NOMO-1 treated with DMSO at 0.1 percent for 48 hours (cell line): ENCODE measurements around the gene LRRFIP2.
"Not testable (repeated sequence)": the region's sequence is repeated elsewhere in the genome, so short reads cannot be mapped to it uniquely, and the experiment has no call there.

Experiments
- DNase-seq: peaks from one replicate; lab custom pipeline; 2025; ENCODE audit not compliant: unreplicated experiment; lab: John Stamatoyannopoulos, UW

Gene LRRFIP2, protein sequence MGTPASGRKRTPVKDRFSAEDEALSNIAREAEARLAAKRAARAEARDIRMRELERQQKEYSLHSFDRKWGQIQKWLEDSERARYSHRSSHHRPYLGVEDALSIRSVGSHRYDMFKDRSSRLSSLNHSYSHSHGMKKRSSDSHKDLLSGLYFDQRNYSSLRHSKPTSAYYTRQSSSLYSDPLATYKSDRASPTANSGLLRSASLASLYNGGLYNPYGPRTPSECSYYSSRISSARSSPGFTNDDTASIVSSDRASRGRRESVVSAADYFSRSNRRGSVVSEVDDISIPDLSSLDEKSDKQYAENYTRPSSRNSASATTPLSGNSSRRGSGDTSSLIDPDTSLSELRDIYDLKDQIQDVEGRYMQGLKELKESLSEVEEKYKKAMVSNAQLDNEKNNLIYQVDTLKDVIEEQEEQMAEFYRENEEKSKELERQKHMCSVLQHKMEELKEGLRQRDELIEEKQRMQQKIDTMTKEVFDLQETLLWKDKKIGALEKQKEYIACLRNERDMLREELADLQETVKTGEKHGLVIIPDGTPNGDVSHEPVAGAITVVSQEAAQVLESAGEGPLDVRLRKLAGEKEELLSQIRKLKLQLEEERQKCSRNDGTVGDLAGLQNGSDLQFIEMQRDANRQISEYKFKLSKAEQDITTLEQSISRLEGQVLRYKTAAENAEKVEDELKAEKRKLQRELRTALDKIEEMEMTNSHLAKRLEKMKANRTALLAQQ

DNA sequence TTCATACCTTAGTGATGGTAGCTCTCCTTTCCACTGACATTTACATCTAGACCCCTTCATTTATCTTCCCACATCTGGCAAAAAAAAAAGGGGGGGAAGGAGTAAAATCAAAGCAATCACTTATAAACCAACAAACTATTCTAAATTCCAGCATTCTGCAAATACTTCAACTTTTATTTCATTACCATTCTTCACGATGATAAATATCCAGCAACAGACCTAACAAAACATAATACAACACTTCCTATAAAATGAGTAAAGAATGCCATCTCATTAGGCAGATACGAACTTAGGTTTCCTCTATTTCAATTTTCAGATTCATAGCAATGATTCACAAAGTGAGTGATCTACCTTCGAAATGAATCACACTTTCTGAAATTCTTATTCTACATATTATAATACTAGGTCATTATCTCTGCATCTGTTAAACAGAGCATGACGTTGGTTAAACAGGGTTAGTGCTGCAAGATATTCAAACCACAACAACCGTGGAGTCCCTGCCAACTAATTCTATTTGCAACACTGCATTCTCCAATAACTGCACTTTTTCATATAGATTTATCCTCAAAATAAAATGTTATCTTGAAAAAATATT, at the start of gene LRRFIP2:
LRRFIP2 (minus strand) TSS at position 51 of the 595 bp plus-strand sequence. CDS start 25,599 bp downstream, outside the sequence.
- DNase-seq = peak; percentile 9

- no peak for DNase-seq
Measured at GRCh38 chr3:37223576-37223975, 49.2 kb upstream of the LRRFIP2 start.

GRCh38 chr3:37223141-37223558, 48.8 kb upstream of the LRRFIP2 start:
- DNase-seq = no peak

DNA sequence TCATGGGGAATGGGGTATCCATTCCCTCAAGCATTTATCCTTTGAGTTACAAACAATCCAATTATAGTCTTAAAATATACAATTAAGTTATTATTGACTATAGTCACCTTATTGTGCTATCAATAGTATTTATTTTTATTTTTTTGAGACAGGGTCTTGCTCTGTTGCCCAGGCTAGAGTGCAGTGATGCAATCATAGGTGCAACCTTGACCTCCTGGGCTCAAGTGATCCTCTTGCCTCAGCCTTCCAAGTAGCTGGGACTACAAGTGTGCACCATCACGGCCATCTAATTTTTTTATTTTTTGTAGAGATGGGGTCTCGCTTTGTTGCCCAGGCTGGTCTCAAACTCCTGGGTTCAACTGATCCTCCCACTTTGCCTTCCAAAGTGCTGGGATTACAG, 48.2 kb upstream of the LRRFIP2 start:
- DNase-seq = not testable (repeated sequence)

DNA sequence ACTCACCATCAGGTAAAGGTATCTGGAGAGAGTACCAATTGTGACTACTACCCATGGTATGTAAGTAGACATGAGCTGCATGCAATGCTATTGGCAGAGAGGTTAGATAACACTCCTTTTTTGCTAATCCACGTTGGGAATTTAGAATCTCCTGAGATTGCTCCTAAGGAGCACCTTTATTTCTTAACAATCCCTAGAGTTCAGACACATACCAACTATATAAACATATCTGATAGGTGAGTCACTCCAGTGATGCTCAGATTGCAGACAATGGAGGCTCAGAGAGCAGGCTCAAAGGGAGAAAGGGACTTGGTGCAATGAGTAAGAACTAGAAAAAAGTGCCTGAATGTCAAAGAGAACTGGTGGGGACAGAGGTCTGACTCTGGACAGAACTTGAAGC, 47.0 kb upstream of the LRRFIP2 start:
- DNase-seq = no peak

DNA sequence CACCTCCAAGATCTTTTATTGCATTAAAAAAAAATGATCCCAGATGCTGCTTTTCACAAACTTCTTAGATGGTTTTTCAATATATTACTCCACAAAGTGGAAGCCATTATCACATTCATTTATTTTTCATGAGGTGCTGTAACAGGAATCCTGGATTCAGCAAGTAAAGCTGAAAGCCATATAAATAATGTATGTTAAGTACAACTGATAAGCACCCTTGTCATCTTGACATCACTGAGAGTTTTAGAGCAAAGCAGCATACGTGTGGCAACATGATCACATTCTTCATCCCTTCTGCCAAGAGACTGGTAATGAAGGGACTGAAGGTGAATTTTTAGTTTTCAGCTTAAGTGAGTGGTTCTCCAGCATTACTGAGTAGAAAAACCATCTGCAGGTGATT, 44.9 kb upstream of the LRRFIP2 start:
- no peak for DNase-seq

- DNase-seq = no peak
Measured at GRCh38 chr3:37218206-37218605, 43.8 kb upstream of the LRRFIP2 start.

DNA sequence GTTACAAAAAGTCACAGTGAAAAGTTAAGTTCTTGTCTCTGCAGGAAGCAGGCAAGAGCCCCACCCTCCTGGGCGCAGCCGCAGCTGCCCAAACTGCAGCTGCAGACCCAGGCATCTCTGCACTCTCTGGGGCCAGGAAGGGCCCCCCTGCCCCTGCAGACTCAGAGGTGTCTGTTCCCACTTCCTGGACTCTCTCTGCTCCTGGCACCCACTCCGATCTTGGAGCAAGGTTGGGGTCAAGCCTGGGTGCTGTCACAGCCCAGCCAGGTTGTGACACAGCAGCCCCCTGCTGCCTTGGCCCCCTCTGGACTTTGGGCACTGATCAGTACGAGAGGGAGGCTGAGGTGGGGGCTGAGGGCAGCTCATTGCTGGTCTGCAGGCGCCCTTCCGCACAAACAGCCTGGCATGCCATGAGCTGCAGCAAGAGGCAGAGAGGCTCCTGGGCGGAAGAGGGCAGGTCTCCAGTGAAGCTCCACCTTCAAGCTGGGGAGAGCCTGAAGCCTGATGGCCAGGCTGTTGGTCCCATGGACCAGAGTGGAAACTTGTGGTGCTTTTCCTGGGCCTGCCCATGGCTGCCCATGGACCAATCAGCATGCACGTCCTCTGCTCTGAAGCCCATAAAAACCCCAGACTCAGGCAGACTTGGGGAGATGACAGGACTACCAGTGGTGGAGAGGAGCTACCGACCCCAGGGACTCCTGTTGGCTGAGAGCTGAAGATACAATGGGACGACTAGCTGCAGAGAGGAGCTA, 42.9 kb upstream of the LRRFIP2 start:
- DNase-seq = no peak

DNA sequence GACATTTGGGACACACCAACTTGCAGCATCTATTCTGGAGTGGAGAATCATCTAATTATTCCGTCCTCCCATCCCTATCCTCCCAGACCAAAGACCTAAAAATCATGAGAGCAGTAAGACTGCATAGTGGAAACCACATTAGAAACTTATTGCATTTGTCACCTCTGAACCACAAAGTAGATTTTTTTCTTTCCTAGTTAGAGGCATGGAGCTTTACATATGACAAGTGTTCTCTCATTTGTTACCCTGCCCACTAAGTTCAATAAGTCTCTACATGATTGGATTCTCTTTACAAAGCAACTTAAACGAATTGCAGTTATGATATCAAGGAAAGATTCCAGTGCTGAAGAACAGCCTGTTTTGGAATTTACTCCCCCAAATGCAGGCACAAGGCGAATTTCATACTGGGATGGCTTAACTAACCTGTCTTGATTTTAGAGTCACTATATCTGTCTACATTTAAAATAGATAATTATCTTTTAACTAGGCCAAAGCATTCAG, 42.3 kb upstream of the LRRFIP2 start:
- no peak for DNase-seq

GRCh38 chr3:37214076-37214475, 39.7 kb upstream of the LRRFIP2 start:
- DNase-seq = no peak

- no peak for DNase-seq
Measured at GRCh38 chr3:37210230-37210629, 35.8 kb upstream of the LRRFIP2 start.

GRCh38 chr3:37208576-37208975, 34.2 kb upstream of the LRRFIP2 start:
- not testable (repeated sequence) for DNase-seq

DNA sequence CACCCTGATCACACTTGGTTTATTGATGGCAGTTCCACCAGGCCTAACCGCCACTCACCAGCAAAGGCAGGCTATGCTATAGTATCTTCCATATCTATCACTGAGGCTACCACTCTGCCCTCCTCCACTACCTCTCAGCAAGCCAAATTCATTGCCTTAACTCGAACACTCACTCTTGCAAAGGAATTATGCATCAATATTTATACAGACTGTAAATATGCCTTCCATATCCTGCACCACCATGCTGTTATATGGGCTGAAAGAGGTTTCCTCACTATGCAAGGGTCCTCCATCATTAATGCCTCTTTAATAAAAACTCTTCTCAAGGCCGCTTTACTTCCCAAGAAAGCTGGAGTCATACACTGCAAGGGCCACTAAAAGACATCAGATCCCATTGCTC, 33.6 kb upstream of the LRRFIP2 start:
- not testable (repeated sequence) for DNase-seq

GRCh38 chr3:37206041-37206440, 31.7 kb upstream of the LRRFIP2 start:
- not testable (repeated sequence) for DNase-seq

- DNase-seq = no peak
Measured at GRCh38 chr3:37204314-37204713, 29.9 kb upstream of the LRRFIP2 start.

- DNase-seq = no peak
Measured at GRCh38 chr3:37202035-37202434, 27.7 kb upstream of the LRRFIP2 start.

GRCh38 chr3:37200141-37200540, 25.8 kb upstream of the LRRFIP2 start:
- no peak for DNase-seq

- no peak for DNase-seq
Measured at GRCh38 chr3:37198996-37199395, 24.6 kb upstream of the LRRFIP2 start.

GRCh38 chr3:37198547-37198946, 24.2 kb upstream of the LRRFIP2 start:
- DNase-seq = no peak

GRCh38 chr3:37197810-37198371, 23.5 kb upstream of the LRRFIP2 start:
- no peak for DNase-seq

GRCh38 chr3:37194533-37194932, 20.2 kb upstream of the LRRFIP2 start:
- no peak for DNase-seq
